HCEC 1CT (cell line): ENCODE measurements around the gene SMARCB1.
A peak's percentile ranks its signal among the peaks of the same experiment; 100 is the strongest.

Experiments
- DNase-seq: peaks from one replicate; pipeline ENCODE4 v3.0.0-alpha.2; 2017

SMARCB1 gene

DNA sequence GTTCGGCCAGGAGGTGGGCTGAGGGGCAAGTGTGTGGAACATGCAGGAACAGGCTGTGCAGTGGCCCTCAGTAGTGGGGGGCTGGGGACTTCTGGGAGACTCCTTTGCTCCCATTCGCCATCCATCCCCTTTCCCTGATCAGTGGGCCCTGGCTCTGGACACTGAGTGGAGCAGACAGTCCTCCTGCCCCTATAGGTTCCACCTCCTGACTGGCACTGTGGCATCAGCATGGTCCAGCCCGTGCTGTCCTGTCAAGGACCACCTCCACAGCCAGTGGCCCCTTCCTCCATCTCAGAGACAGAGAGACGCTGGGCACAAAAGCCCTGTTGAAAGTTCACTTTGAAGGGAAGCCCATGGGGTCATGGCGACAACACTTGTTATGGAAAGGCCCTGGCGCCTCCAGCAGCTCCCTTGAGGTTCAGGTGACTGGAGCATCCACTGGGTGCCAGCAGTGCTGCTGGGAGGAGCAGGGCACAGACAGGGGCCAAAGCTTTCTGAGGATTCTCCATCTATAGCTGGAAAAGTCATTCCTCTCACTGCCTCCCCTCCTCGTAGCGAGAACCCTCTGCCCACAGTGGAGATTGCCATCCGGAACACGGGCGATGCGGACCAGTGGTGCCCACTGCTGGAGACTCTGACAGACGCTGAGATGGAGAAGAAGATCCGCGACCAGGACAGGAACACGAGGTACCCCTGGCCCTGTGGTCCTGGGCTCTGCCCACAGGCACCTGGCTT is 46.4 kb downstream of the SMARCB1 start:
- DNase-seq: no peak

DNA sequence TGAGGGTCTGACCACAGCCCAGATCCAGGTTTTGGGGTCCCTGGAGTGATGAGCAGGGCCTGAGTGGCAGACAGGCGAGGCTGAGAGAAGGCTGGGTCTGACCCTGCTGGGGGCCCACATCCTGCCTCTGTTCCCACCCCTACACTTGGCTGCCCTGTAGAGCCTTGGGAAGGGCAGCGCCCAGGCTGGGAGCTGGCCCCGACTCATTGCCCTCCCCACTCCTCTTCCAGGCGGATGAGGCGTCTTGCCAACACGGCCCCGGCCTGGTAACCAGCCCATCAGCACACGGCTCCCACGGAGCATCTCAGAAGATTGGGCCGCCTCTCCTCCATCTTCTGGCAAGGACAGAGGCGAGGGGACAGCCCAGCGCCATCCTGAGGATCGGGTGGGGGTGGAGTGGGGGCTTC is 47.1 kb downstream of the SMARCB1 start:
- no peak for DNase-seq

DNA sequence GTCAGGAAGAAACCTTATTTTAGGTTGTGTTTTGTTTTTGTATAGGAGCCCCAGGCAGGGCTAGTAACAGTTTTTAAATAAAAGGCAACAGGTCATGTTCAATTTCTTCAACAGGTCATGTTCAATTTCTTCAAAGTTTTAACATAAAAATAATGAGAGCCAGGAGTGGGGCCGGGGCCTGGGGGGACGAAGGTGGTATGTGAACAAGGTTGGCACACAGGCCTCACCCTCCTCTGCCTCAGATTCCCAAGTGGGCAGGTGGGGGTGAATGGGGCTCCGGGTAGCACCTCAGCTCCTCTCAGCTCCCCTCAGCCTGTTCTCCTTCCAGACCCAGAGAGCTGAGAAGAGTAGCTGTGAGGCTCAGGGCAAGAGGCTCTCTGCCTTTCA is 47.6 kb downstream of the SMARCB1 start:
- DNase-seq: no peak

DNA sequence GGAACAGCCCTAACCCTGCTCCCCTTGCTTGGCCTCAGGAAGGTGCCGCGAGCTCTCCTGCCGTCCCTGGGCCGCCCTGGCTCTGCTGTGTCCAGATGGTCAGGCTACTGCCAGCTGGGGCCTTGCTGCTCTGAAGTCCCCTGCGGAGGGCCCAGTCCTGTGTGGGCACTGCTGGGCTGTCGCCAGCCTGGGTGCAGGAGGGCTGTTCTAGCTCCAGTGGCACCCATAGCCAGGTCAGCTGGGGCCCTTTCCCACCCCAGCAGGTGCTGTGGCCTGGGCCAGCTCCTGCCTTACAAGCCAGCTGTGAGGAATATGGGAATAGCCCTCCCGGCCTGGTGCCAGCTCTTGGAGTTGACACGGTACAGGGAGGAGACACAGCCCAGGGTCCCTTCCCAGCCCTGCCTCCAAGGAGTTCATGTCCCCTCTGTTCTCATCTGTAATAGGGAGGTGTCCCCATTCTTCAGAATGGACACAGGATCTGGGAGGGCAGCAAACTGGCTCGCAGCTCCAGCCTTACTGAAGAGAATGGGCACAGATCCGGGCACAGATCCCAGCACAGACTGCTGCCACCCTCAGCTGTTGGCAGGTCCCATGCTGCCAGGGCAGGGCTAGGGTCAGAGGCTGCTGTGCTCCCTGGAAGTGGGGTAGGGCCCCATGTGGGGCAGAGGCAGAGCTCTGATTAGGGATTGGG is 48.2 kb downstream of the SMARCB1 start:
- DNase-seq: no peak

DNA sequence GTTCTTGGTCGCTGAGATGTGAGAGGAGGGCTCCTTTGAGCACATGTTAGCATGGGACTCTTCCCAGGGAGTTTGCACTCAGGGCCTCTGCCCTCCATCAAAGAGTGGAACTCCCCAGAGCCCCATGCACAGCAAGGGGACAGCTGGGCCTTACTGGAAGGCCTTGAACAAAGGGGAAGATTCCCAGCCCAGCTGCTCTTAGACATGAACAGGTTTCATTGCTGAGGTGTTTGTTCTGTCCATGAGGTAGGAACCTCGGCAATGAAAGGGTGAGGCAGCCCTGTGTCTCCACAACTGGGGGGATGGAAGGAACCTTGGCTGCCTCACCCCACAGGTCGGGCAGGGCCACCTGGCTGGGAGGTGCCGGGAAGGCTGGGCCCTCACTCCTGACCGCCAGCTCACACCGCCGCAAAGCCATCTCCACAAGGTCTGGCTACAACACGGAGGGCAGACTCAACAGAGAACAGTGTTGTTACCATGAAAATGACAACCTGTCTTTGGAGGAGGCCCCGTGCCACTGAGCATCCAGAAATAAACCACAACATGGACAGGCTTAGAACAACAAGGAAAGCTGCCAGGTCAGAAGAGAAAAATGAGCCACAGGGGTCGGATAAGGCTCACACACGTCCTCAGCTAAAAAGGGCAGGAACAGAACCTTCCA is 48.8 kb downstream of the SMARCB1 start:
- no peak for DNase-seq

DNA sequence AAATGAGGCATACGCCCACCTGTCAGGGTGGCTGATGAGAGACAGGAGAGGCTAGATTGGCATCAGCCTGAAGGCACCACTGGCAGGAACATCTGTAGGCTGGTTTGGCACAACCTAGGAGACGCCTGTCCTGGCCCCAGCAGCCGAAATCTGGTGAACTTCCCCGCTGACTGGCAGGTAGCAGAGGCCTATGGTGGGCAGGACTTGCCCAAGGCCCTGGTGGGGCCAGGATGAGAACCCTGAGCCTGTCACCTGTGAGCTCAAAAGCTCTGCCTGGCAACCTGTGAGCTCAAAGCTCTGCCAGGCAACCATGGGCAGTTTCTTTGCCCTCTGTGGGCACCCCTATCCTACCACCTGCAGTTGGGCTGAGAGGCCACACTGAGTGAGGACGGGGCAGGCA is 49.5 kb downstream of the SMARCB1 start:
- DNase-seq: no peak

DNA sequence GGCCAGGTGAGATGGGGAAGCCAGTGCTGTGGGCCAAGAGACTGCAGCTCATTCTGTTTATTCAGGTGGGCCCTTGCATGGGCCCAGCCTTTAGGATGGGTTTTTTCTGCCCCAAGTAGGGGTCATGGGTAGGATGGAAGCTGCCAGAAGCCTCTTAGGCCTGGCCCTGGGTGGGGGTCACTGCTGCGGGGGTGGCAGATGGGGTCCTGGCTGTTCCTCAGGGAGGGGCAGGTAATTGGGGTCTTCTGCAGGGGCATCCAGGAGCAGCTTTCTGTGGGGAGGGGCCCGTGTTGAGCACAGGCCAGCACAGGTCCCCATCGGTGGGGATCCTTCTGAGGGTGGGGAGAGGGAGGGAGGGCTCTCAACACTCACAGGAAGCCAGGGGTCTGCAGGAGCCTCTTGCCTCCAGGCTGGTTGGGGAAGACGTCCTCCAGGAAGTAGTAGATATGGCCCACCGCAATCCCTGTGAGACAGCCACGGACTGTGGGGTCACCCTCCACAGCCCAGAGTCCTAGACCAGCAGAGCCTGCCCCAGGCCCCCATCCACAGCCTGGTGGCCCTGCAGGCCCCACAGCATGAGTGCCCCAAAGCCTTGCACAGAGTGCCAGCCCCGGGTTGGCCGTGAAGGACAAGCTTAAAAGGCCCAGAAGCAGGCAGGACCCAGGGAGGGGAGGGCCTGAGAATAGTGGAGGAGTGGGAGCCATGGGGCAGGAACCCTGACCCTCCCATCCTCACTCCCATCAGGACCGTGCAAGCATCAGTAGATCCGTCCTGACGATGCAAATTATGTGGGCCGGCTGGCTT is 50.1 kb downstream of the SMARCB1 start:
- no peak for DNase-seq

DNA sequence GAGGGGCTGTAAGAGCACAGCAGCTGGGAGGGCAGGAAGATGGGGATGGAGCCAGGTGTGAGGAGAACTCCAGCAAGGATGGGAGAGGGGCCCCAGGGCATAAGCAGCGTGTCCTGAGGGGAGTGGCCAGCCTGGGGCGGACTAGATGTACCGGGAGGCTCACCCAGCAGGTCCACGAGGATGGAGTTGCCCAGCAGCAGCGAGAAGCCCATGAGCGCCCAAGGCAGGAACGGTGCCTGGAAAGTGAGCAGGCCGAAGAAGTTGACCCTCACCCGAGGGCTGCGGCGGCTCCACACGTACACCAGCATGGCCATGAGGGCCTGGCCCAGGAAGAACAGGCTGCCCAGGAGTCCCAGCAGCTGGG is 50.7 kb downstream of the SMARCB1 start:
- no peak for DNase-seq

DNA sequence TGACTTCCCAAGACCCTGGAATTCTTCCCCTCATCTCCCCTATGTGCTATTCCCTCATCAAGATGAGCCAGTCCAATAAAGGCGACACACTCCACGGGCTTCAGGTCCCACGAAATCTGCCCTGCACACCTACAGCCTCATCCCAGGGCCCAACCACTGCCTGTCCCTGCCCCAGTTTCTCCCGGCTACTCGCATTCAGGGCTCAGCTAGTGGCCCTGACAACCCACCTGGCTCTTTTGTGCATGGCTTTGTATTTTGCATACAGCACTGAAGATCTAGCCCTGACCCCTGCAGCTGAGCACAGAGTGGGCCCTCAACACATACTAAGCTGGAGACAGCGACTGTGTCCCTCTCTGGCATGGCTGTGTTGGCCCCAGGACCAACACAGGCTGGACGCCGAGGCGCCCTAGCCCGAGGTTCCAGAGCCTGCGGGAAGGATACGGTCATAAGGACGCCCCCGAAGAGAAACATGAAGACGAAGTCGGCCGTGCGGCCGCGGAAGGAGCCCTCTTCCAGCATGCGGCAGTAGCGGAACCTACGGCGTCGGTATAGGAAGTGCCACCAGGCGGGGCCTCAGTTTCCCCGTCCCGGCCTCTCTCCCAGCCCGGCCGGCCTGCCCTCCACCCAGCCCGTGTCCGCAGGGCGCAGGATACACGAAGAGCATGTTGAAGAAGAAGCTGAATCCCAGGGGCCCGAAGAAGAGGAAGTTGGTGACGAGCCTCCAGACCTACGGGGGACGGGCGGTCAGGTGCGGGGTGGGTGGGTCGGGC is 51.3 kb downstream of the SMARCB1 start:
- no peak for DNase-seq

DNA sequence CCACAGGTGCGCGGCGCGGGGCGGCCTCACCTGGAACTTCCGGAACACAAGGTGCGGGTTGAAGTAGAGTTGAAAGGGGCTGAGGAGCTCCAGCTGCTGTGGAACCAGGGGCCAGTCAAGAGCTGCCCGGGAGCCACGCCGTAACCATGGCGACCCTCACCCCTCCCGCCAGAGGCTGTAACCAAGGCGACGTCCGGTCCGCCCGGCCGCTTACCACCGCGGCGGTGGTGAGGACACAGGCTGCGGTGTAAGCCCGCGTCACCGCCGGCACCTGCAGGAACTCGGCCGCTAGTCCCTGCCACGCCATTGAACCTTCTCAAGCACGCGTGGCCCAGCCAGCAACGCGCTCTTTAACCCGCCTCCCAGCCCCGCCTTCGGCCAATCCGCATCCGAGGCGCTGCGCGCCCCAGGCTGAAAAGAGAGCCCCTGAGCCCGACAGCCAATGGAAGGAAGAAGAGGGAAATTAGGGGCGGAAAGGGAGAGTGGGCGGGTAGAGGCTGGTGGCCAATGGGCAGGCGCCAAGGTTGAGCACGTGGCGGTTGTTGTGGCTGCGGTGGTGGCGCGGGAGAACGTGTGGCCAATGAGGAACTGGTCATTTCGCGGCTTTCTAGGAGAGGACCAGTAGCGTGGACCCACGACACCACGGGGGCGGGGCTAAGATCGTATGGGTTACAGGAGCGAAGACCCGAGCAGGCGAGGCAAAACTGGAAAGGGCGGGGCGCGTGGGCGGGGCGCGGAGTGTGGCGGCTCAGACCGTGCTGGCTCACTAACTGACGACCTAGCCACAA is 52.1 kb downstream of the SMARCB1 start, which contains the start of gene DERL3:
Gene DERL3 (minus strand): TSS at position 326 of the 788 bp plus-strand sequence. CDS start 19 bp downstream, at position 307.
- DNase-seq: no peak

DNA sequence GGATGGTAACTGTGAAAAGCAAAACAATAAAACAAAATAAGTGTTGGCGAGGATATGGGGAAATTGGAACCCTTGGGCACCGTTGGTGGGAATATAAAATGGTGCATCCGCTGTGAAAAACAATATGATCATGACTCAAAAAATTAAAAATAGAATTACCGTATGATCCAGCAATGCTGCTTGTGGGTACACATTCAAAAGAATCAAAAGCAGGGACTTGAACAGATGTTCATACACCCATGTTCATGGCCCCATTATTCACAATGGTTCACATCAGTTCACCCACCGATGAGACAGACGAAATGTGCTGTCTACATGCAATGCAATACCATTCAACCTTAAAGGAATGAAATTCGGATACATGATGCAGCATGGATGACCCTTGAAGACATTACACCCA is 53.3 kb downstream of the SMARCB1 start:
- DNase-seq: peak; percentile 6

DNA sequence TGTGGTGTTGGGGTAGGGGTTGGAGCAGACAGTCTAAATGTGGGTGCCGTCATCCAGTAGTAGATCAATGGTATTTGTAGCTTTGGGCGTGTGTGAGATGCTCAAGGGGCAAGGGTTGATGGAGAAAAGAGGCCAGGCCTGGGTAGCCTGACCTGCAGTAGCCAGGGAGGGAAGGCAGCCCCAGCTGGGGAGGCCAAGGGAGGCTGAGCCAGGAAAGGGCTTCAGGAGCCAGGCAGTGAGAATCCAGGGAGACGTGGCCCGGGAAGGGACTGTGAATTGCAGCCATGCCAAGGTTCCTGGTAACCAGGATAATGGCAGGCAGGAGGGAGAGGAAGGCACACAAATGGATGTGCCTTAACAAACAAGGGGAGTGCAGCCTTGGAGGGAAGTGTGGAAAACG is 54.5 kb downstream of the SMARCB1 start:
- no peak for DNase-seq

DNA sequence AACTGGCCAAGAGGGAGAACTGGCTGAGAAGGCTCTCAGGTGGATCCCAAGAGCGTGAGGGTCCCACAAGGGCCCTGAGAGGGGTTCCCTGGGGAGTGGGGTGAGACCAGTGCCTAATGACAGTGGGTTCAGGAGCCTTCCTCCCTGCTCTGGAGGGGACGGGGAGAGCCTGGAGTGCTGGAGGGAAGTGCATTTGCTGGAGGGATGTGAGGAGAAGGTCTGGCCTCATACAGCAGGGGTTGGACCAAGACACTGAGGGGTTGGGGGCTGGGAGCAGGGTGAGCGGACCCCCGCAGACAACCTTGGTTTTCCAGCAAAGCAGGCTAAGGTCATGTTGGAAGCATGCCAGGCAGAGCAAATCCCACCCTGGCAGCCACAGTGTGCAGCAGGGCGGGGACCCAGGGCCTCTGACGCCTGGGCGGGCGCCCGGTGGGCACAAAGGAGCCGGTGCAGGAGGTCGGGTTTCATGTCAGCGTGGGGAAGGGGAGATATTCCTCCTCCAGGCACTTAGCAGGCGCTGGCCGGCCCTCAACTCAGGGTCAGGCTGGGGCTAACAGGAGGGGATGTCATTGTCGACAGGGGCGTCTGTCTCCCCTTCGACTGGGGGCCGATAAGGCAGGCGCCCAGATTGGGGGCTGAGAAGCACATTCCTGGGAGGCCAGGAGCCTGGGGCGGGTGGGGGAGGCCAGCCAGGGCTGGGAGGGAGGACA is 55.1 kb downstream of the SMARCB1 start:
- DNase-seq: no peak

DNA sequence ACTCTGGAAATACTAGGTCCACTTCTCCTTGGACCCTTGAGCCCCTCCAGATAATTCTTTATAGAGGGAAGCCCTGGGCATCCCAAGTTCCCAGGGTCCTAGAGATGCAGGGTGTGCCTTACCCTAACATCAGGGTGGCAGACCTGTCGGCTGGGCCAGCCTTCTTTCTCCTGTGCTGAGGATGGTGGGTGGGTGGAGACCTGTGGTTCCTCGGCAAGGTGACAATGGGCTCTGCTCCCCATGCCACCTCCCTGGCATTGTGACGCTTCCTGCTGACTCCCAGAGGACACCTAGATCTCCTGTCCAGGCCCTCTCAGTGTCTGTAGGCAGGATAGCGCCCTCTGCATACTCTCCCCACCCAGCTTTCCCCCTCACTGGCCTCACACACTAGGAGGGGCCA is 55.8 kb downstream of the SMARCB1 start:
- DNase-seq: no peak

DNA sequence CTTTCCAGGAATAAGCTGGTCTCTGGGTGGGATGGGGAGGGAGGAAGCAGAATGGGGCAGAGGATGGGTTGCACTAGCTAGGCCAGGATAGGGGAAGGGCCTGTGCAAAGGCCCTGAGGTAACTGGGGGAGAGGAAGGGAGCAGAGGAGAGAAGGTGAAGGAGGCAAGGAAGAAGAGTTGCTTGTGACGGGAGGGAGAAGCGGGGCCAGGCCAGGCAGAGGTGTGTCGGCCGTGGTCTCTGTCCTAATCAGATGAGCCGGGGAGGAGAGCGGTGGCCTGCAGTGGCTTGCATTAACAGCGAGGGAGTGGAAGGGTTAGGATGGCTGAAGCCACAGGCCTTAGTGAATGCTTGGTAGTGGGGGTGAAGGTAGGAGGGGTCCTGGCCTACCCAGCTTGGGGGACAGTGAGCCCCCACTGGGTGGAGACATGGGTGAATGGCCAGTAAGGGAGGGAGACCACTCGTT is 58.0 kb downstream of the SMARCB1 start:
- DNase-seq: no peak

DNA sequence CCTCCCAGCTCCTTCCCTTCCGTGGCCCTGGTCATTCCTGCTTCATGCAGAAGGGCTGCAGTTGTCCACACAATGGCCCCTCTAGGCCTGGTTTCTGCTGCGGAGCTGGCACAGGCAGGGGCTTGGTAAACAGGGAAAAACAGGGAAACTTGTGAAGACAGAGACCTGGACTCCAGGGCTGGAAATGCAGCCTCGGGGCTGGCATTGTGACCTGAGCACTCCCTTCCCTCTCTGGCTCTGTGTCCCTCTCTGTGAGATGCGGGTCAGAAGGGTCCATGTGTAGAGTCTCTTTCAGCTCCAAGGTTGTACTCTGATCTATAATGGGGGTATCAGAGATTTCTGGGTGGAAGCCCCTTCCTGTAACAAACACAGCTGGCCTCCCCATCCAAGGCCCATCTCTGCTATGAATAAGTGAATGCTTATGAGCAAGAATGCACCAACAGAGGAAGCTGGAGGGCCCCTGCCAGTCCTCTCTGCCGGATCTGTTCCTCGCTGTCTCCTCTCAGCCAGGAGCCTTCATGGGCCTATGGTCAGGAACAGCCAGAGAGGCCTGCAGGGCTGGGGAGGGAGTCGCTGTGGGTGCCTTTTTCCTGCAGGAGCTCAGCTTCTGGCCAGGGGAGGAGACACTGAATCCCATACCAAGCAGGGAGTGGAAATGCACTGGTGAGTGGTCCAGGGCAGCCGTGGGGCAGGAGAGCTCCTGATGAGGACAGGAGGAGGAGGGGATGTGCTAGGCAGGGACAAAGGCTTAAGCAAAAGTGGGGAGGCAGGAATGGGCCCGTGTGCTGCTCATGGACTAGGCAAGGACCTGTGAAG is 58.7 kb downstream of the SMARCB1 start:
- no peak for DNase-seq

DNA sequence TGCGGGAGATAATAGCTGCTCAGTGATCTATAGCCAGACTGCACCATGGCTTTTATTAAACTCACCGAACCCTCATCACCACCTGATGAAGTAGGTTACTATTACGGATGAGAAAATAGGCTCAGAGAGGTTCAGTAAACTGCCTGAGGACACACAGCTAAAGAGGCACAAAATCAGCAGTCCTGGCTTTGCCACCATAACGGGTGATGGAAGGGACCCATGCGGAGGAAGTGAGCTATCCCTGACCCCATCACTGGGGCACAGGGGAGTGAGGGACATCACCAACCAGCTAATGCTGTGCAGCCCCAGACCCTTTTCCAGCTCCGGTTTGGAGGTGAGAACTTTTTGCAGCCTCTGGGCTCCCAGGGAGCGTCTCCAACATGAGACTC is 59.3 kb downstream of the SMARCB1 start:
- DNase-seq: no peak

DNA sequence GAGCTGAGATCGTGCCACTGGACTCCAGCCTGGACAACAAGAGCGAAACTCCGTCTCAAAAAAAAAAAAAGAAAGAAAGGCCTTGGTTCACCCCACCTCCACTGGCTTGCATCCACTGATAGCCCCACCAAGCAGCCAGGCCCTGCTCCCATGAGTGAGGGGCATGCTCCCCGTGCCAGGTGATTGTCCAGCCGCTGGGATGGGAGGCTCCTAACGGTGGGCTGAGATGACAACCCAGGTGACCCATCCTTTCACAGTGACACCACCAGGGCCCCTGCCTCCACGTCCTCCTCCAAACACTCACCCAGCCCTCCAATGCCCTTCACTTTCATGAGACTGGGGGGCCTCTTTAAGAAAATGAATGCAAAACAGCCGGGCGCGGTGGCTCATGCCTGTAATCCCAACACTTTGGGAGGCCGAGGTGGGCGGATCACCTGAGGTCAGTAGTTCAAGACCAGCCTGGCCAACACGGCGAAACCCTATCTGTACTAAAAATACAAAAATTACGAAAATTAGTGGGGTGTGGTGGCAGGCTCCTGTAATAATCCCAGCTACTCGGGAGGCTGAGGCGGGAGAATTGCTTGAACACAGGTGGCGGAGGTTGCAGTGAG is 60.6 kb downstream of the SMARCB1 start:
- DNase-seq: no peak
